HG03060 (cell line): Measurements from ENCODE around the gene LINC00305.

Experiments used
- ATAC-seq: cut with Tn5 transposase; IDR thresholded peaks from one replicate; pipeline ENCODE4 v1.9.1; 2021; ENCODE audit warnings: low read depth, moderate number of reproducible peaks; ENCODE audit not compliant: unreplicated experiment

Gene LINC00305

DNA sequence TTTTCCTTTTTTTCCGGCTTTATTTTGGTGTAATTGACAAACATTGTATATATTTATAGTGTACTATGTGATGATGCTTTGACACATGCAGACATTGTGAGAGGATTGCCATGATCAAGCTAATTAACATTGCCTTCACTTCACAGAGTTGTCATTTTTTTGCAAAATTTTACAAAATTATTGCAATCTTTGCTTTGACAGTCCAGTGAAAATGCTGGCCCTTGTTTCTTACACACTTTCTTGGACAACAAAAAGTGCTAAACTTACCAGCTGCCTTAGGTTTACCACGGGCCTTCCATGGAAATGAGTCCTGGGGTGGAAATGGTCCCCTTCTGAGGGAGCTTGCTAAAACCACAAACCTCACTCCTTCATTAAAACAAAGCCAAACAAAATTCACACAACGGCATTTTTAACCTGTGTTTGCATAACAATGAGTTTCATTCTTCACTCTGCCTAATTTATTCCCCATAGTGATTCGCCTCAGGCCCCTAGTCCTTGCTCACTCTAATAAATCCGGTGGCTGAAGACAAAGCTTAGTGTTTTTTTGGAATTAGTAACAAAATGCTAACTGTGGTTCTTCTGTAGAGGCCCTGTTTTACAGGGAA lies 32.2 kb downstream of the LINC00305 start:
- no peak for ATAC-seq

DNA sequence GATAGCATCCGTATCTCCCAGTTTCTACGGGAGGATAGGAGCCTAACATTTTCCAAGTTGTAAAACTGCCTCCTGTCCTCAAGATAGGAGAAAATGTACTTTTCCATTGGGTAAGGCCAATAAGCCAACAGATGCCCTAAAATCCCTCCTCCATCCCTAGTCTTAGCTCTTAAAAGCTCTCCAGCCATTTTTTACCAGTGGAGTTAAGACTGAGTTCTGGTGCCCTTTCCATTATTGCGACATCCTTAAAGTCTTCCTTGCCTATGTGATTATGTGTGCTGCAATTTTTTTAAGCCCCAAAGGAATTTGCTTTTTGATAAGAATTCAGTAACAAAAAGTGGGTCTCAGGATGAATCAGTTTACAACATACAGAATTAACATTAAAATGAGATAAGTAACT lies 33.0 kb downstream of the LINC00305 start:
- no peak for ATAC-seq

DNA sequence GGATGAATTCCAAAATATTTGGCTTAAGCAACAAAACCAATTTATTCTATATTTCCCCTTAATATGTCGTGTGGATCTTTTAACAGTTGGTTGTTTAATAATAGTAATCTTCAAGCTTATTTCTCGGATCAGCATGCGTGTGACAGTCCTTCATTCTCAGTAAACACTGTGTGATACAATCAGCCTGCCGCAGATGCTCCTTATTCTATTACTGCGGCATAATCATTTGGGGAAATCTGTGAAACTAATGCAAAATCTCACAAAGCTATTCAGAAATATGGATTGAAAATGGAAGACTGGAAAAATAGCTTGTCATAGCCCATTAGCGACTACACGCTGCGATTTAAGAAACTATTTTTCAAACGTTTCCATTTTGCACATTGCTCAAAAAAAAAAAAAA lies 36.9 kb downstream of the LINC00305 start:
- no peak for ATAC-seq

DNA sequence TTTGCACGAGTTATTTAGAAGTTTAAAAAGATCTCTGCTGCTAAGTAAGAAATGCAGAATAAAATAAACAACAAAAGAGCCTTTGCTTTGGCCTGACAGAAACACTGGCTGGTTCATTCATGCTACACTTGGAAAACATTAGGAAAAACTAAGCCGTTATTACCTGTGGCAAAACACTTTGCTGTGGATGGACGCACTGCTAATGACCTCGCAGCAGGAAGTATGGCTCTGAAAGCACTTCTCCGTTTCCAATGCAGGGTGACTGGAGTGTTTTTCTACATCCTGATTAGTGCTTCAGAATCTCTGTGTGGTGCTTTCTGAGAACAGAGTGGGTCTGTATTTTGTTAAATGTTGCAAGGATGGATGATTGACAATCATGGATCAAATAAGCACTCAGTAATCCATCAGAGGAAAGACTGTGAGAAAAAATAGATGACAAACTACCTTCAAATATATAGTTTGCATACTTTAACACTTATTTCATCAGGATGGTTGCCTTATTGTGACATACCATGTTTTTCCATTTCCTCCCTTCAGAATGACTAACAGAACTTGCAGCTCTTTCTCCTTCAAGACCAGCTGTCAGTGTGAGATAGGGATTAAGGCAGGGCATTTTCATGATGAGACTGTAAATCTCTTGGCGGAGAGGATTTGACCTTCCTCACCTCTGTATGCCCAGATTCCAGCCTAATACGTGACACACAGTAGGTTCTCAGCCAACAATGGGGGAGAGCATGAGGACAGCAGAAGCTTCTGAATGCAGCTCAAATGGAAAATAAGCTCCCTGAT lies 38.0 kb downstream of the LINC00305 start:
- no peak for ATAC-seq

DNA sequence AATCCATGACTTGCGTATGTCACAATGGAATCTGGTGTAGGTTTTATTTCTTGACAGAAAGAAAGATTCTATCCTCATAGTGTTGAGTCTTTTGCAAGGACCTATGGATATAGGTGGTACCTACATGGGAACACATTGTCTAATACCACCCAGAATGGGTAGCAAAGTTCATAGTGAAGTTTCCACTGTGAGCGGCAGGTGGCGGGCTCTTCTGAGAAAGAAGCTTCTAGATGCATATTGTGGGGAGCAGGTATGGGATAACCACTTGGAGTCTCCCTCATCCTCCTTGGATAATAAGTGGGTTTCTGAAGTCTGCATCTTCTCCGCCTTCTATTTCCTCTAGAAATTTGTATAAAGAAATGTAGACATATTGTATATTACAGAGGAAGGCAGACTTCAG lies 44.9 kb downstream of the LINC00305 start:
- ATAC-seq = no peak

DNA sequence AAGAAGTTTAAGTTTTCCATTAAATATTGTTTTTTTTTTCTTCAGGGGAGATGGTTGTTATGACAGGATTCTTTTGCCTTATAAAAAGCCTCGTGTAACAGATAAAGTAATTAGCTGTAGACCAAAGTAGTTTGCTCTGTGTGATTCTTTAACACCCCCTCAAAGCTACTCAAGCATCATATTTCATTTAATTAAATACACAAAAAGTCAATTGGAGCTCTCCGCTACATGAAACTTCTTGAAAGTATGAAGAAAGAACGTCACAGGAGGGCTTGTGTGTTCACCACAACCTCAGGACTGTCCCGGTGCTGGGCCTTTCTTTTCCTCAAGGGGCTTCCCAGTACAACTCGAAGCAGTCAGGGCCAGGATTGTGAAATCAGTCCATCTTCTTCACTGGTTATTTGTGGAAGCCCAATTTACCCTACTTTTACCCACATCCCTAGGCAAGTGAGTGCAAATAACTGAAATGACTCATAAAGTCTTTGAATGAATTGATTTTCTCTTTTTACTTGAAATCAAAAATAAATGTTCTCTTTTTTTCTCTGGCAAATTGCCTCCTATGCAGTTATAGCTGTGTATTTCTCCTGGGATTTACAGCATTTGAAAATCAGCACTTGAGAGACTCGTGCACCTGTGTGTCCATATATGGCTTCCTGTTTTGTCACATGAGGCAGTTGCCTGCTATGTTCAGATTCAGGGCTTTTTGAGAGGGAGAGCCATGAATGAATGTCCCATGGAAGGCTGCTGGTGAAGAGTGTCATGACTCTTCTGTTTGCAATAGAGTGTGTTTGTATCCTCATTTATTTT lies 48.6 kb downstream of the LINC00305 start:
- ATAC-seq = peak; percentile 60

DNA sequence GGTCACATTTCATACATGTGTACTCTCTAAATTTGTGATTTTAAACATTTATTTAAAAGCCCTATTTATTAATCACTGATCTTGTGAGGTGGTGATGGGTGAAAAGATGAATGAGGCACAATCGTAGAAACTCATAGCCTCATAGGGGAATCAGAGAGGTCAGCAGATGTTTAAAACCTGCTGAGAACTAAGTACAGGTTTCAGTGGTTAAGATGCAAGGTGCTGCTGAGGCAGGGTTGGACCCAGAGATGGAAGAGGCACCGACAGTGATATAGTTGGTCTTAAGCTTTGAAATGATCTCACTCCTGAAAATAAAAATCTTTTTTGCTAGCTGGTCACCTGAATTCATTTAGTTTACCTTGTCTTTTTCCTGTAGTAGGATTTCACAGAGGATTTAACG lies 49.6 kb downstream of the LINC00305 start:
- no peak for ATAC-seq

DNA sequence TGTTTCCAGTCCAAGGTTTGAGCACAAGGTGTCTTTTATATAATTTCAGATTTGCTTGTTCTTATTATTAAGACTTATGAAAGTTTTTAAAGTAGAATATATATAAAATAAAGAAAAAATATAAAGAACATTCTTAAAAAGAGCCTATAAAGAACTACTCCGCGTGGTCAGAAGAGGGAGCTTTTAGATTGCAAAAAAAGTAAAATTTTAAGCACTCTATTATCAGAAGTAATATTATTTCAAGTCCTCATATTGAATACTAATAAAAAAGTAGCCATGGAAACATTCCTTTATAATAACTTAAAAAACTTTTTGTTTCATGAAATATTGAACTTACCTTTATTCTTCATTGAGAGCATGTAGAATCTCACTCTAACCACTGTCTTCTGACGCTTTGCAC lies 51.4 kb downstream of the LINC00305 start:
- no peak for ATAC-seq

DNA sequence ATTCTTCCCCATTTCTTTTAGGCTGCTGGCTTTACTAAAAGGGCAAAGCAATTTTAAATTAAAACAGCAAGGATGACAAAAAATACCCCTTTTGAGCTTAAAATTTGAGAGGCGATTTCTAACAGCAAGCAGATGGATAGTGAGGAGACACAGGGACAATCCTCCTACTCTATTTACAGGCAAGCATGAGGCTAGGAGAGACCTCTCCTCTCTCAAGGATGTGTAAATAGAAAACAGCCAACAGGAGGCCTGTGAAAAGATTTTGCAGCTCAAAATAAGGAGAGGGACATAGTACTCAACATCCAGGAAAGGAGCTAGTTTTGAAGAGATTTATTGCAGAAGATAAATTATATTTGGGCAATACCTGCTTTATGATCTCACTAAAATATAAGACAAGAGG lies 53.8 kb downstream of the LINC00305 start:
- no peak for ATAC-seq

DNA sequence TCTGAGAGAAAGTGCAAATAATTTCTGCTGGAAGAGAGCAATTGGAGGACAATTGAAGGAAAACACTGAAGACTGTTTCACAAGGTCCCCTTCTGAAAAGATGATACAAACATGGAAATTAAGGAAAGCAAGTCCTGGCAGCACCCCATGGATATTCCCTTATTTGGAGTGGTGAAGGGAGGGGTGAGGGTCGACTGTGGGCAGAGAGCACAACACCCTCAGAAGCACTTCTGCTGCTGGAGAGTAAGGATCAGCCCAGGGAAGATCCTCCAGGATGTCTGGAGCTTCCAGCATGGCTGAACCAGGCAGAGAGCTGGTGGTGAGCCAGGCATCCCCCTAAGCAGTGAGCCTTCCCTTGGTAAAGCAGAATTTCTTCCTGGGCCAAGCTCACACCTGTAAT lies 54.7 kb downstream of the LINC00305 start:
- no peak for ATAC-seq

DNA sequence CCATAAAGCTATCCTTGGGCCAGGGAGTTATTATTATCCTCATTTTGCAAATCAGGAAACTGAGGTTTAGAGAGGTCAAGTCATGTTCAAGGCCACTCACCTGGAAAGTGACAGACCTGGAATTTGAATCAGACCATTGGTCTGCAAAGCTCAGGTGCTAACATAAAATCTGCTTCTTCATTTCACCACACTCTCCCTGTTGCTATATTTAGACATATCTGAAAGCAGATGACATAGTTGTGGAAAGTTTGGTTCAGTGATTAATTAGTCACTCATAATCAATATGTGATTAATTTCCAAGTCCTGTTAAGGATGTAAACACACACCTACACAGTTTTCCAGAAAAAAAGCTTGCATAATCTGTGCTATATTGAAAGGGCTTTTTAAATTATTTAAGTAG lies 57.4 kb downstream of the LINC00305 start:
- ATAC-seq = peak; percentile 44

DNA sequence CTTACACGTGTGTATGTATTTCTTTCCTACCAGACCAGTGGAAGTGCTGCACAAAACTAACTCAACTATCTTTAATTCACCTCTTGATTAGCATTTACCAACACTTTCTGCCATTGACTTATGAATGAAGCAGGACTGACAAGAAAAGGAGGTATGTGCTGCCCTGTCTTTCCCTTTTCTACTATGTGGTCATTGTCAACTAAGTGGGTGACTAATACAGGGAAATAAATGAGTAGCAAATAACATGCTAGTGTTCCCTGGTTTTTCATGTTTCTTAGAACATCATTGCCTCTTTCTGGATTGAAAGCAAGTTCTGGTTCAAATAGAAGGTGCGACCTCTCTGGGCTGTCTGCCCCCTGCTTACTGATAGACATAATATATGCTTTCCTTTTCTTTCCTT lies 58.0 kb downstream of the LINC00305 start:
- no peak for ATAC-seq

DNA sequence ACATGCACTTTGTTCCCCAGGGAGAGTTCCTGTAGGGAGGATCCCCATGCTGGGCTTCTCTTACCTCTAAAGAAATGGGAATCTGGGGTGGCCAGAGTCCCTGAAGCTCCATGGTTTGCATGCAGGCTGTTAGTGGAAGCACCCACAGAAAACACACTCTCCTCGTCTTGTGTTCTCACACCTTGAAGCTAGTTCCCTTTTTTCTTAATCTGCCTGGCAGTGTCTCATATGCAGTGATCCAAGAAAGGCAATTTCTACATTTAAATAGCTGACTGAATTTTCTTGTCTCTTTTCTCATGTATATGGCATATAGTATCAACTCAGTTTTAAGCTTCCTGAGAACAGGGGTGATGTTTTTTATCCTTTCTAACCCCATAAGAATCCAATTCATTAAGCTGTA lies 65.0 kb downstream of the LINC00305 start:
- no peak for ATAC-seq

DNA sequence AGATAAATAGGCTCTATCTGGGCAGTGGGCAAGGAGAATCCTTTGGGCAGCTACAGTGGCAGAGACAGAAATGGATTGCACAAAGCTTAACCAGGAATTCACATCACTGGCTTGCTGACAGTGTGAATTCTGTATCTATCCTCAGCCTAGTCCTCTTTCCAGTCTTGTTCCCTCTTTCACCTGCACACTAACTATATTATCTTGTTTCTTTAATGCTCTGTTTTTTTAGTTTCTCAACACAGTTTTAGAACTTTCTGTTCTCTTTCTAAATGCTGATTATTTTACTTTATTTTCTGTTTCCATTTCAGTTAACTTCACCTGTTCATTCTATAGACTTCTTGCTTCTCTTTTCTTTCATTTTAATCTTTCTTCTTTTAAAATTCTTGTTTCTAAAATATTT lies 66.4 kb downstream of the LINC00305 start:
- ATAC-seq = no peak

DNA sequence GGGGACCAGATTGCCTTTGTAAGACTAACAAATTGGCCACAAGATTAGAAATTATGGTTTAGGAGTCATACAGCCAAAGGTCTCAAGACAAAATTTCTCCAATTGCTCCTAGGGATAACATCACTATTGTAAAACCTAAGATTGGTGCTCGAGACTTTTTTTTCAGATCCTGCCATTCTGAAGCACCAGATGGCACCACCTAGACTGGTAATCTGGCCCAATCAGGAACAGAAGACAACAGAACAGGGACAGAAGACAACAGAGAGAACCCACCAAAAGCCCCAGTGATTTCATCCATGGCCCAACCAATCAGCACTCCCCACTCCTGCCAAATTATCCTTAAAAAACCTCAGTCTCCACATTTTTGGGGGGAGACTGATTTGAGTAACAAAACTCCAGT lies 66.8 kb downstream of the LINC00305 start:
- no peak for ATAC-seq

DNA sequence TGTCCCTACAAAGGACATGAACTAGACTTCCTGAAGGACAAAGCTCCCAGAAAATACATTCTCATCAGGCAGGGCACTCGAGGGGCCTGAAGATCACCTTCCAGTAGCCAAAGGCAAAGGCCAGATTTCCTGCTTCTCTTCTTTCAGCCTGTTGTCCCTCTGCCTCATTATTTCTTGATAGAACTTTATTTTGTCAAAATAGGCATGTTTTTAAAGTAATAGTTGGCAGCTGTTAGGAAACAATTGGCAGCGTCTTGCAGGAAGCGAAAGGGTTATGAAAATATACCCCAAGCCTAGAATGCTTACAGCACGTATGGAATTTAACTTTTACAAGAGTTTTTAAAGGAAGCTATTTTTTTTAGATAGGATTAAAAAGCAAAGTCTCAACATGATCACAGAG lies 74.9 kb downstream of the LINC00305 start:
- ATAC-seq = no peak

DNA sequence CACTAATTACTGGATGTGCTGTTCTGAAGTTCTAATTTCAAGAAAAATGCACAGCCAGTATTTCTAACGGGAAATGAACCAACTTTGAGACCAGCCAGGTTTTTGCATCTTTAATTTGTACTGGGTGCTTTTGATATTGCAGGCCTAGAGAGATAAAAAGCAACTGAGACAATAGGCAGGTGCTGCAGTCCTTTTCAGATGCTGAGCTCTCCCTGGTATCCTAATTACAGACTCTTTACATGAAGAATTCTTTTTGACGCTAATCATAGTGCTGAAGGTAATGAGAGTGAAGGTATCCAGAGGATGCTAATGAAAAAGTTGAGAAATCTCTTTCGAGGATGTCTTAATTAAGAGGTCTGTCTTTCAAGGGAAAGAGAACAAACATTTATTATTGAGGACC lies 93.9 kb downstream of the LINC00305 start:
- ATAC-seq = no peak

DNA sequence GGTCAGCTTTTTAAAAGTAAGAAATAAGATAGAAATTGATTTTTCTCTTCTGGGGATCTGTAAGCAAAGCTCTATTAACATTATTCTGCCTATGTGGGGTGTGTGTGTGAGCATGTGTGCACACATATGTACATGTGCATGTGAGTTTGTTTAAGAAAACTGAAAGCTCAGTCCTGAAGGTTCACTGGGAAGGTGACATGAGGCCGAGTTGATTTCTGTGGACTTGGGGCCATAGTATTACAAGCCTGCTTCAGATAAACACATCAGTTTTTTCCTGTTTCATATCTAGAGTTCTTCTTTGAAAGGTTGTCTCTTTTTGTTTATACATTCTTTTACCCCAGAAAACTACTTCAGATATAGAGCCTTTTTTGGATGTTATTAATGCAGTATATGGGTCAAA lies 95.6 kb downstream of the LINC00305 start:
- ATAC-seq = no peak

DNA sequence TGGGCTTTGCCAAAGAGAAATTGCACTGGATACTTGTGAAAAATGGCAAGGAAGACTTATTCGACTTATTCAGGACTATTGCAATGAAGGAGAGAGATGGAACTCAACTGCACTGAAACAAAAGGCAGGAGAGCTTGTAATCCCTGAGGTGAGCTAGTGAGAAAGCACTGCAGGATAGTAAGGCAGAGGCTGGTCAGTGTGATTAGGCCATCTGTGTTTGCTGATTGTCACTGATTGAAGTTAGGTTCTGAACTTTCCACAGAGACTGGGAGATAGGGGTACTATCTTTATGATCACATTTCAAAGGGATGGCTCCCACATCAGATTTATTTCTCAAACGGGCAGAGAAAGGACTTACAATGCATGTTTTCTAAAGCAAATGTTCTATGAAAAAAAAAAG lies 96.1 kb downstream of the LINC00305 start:
- ATAC-seq = no peak

DNA sequence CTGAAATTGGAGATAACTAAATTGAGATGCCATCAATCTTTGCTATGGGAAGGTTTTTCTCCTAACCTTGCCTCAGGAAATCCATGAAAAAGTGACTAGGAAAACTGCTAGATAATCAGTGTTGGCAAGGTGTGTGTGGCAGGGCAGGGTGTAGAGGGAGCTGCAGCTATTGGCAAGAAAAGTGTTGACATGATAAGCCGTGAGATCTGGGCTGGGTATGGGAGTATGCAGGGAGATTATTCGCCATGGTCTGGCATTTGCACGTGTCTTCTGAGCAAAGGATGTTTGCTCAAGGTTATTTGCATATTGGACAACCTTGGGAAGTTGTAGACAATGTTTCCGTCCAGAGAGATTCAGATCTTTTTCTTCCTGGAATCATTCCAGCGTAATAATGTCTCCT lies 104.3 kb downstream of the LINC00305 start:
- ATAC-seq = no peak

DNA sequence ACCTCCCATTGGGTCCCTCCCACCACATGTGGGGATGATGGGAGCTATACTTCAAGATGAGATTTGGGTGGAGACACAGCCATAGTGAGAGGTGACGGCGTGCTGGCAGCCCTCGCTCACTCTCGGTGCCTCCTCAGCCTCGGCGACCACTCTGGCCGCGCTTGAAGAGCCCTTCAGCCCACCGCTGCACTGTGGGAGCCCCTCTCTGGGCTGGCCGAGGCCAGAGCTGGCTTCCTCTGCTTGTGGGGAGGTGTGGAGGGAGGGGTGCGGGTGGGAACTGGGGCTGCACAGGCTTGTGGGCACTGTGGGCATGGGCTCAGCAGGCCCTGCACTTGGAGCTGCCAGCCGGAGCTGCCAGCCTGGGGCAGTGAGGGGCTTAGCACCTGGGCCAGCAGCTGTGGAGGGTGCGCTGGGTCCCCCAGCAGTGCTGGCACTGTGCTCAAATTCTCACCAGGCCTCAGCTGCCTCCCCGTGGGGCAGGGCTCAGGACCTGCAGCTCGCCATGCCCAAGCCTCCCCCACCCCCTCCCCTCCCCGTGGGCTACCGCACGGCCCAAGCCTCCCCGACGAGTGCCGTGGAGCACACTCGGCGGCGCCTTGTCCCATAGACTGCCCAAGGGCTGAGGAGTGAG lies 106.0 kb downstream of the LINC00305 start:
- ATAC-seq = no peak
